Esophagus muscularis mucosa (tissue), 4 donors: ENCODE measurements around the gene HRNR.

Source experiments
- CTCF ChIP-seq, 3 experiments: fragments of 200-600 bp in 2 of 3; fragments of 450-650 bp in 1 of 3; sonication (generic) in 2 of 3; IDR thresholded peaks; one replicate each; pipeline ENCODE4 v1.5.1; 2017 to 2019; ENCODE audit warnings: antibody characterized with exemption in 3 of 3, mild to moderate bottlenecking in 2 of 3, moderate library complexity in 1 of 3
- EP300 ChIP-seq: sonication (generic); formaldehyde crosslinking; IDR thresholded peaks from one replicate; pipeline ENCODE4 v1.6.1; 2017; ENCODE audit warnings: antibody characterized with exemption
- POLR2A ChIP-seq: fragments of 450-650 bp; IDR thresholded peaks from one replicate; pipeline ENCODE4 v1.6.1; 2017; ENCODE audit warnings: antibody characterized with exemption, moderate library complexity, mild to moderate bottlenecking, low read depth
- POLR2AphosphoS5 ChIP-seq, 2 donors: sonication (generic); formaldehyde crosslinking; IDR thresholded peaks; one replicate each; pipeline ENCODE4 v1.6.1; 2017; ENCODE audit warnings: antibody characterized with exemption in 2 of 2

DNA sequence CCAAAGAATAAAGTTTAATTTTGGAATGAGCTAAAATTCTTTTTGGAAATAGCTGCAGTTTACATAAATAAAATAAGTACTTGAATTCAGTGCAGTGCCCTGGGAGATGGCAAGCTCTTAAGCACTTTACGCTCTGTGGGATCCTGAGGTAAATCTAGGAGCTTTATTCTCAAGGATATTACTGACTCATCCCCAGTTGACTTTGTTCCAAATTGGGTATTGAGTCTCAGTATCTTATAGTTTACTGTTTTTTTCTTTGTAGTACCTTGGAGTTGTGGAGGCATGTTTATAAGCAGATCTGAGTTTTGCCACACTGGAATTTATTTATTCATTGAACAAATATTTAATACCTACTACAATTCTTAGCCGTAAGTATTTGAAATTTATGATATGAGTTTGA, 27.4 kb upstream of the HRNR start:
- TF ChIP-seq POLR2AphosphoS5 (IDR thresholded peaks at IDR 0.05) (no peak), POLR2A (no peak), CTCF (IDR thresholded peaks at IDR 0.05) (no peak), EP300 (no peak)
